K562 (cell line): ENCODE measurements around the gene TRAPPC5. TPM values are rescaled to one million over a fixed set of nuclear protein-coding genes. Genes with fewer than 3 reads are reported as not detected.

ENCODE experiments used
- ATAC-seq: fragments of 200-7000 bp; cut with Tn5 transposase; 3 replicates; pipeline ENCODE4 v1.9.1; 2020; ENCODE audit warnings: moderate library complexity
- BruUV-seq: library from RNA; stranded (reverse); fragments of 400-500 nt; replicated peaks from 2 replicates; lab custom pipeline; 2021; lab: Mats Ljungman, UMichigan
- CTCF ChIA-PET: fragments of 300-600 bp; formaldehyde crosslinking; extraction: SDS; loops from one replicate; lab custom pipeline; 2021; ENCODE audit warnings: low intra/inter-chr PET ratio; lab: Yijun Ruan, JAX
- POLR2A ChIA-PET: fragments of 300-600, 350-650 bp; sonication (Branson Sonifier 250); formaldehyde crosslinking; extraction: SDS; loops from one replicate; lab custom pipeline; 2021; ENCODE audit warnings: antibody characterized with exemption, inconsistent platforms; lab: Yijun Ruan, JAX
- DNase-seq, 4 experiments: peaks; one replicate each; pipeline versions ENCODE4 v3.0.0 to v3.0.0-alpha.2; 2011 to 2018; ENCODE audit warnings: low spot score in 3 of 4, mixed read lengths in 3 of 4; ENCODE audit errors: extremely low read depth in 1 of 4
- FAIRE-seq: peaks from 2 replicates; lab custom pipeline; 2011; peaks lifted over from hg19 to GRCh38; lab: Jason Lieb, UNC
- H2AFZ ChIP-seq: 2 replicates; pipeline ENCODE4 v1.6.0; 2011; ENCODE audit warnings: low read depth, low read length, control low read depth, inconsistent platforms
- H3K27ac ChIP-seq: fragments of 200-600 bp; 3 replicates; pipeline ENCODE4 v1.8.0; 2011; ENCODE audit warnings: low read depth, mild to moderate bottlenecking, control low read depth, inconsistent platforms, low read length, moderate library complexity, mixed read lengths; ENCODE audit errors: extremely low read depth
- H3K27me3 ChIP-seq, 2 experiments: fragments of 300-600 bp in 1 of 2; 2 replicates in 1 of 2; 3 replicates in 1 of 2; pipeline versions ENCODE4 v1.6.0 to v1.8.0; 2011; ENCODE audit warnings: inconsistent platforms in 2 of 2, low read length in 2 of 2, mild to moderate bottlenecking in 1 of 2, mixed read lengths in 1 of 2, moderate library complexity in 1 of 2; ENCODE audit not compliant: control insufficient read depth in 2 of 2, insufficient read depth in 2 of 2
- H3K36me3 ChIP-seq: fragments of 300-600 bp; 3 replicates; pipeline ENCODE4 v1.8.0; 2011; ENCODE audit warnings: mild to moderate bottlenecking, low read length, inconsistent platforms; ENCODE audit not compliant: control insufficient read depth, insufficient read depth
- H3K4me1 ChIP-seq, 2 experiments: fragments of 200-600 bp in 1 of 2; replicated peaks in 1 of 2; 2 replicates in 1 of 2; 3 replicates in 1 of 2; pipeline versions ENCODE4 v1.5.1 to v1.8.0; 2011; ENCODE audit warnings: inconsistent platforms in 2 of 2, low read length in 2 of 2, mild to moderate bottlenecking in 1 of 2, mixed read lengths in 1 of 2, moderate library complexity in 1 of 2; ENCODE audit not compliant: control insufficient read depth in 2 of 2, insufficient read depth in 2 of 2
- H3K4me2 ChIP-seq: 2 replicates; pipeline ENCODE4 v1.6.1; 2011; ENCODE audit warnings: low read length, control low read depth, inconsistent platforms, mixed read lengths; ENCODE audit not compliant: insufficient read depth
- H3K4me3 ChIP-seq: fragments of 200-600 bp; sonication (generic), shearing (Covaris generic); 2 replicates; pipeline ENCODE4 v1.5.1; 2016; ENCODE audit warnings: control low read depth, inconsistent platforms
- H3K79me2 ChIP-seq: fragments of 200-600 bp; 3 replicates; pipeline ENCODE4 v1.8.0; 2011; ENCODE audit warnings: low read length, inconsistent platforms; ENCODE audit not compliant: control insufficient read depth, insufficient read depth
- H3K9ac ChIP-seq, 2 experiments: 2 replicates each; pipeline versions ENCODE4 v1.6.0 to v1.6.1; 2011; ENCODE audit warnings: low read depth in 2 of 2, low read length in 2 of 2, control low read depth in 1 of 2, inconsistent platforms in 1 of 2, mild to moderate bottlenecking in 1 of 2, mixed read lengths in 1 of 2; ENCODE audit not compliant: insufficient read depth in 1 of 2
- H3K9me1 ChIP-seq: one replicate; pipeline ENCODE4 v1.6.0; 2011; ENCODE audit warnings: inconsistent platforms, mild to moderate bottlenecking, low read length, moderate library complexity; ENCODE audit not compliant: control insufficient read depth, insufficient read depth
- H3K9me3 ChIP-seq: replicated peaks from 2 replicates; pipeline ENCODE4 v1.5.1; 2011; ENCODE audit warnings: low read depth, low read length, inconsistent platforms; ENCODE audit not compliant: control insufficient read depth, insufficient read depth
- H4K20me1 ChIP-seq: replicated peaks from 2 replicates; pipeline ENCODE4 v1.6.1; 2011; ENCODE audit warnings: low read length, inconsistent platforms, mixed read lengths; ENCODE audit not compliant: control insufficient read depth, insufficient read depth
- ERF ChIP-seq: fragments of 450-650 bp; formaldehyde crosslinking; IDR thresholded peaks from 2 replicates; pipeline ENCODE4 v1.4.0; 2020; ENCODE audit warnings: mild to moderate bottlenecking, mixed read lengths
- ETS1 ChIP-seq: conservative IDR thresholded peaks from 2 replicates; pipeline ENCODE4 v1.6.1; 2011; ENCODE audit warnings: low read depth, mild to moderate bottlenecking, low read length; ENCODE audit not compliant: control insufficient read depth
- FOXA1 ChIP-seq: fragments of 450-650 bp; IDR thresholded peaks from 2 replicates; pipeline ENCODE4 v1.6.1; 2016; ENCODE audit warnings: mild to moderate bottlenecking, borderline replicate concordance
- HEY1 ChIP-seq: fragments of 250-450 bp; sonication (Bioruptor Pico); IDR thresholded peaks from 2 replicates; pipeline ENCODE4 v1.5.0; 2020; ENCODE audit warnings: mild to moderate bottlenecking, moderate library complexity, borderline replicate concordance
- MCM3 ChIP-seq: fragments of 450-650 bp; IDR thresholded peaks from 2 replicates; pipeline ENCODE4 v1.6.1; 2016
- SMC3 ChIP-seq: conservative IDR thresholded peaks from 2 replicates; pipeline ENCODE4 v1.6.1; 2011; ENCODE audit warnings: low read depth, low read length, improper control_type of control experiment; ENCODE audit not compliant: insufficient read depth
- SP1 ChIP-seq: sonication (generic); formaldehyde crosslinking; IDR thresholded peaks from 2 replicates; pipeline ENCODE4 v1.8.1; 2022; ENCODE audit warnings: mild to moderate bottlenecking, missing genetic modification reagents
- ZBED1 ChIP-seq: IDR thresholded peaks from 2 replicates; pipeline ENCODE4 v1.6.1; 2014
- WGBS: fragments of 100-300 bp; shearing (Covaris generic); methylation state at CpG from one replicate; pipeline ENCODE4 v1.1.6; 2016; ENCODE audit warnings: low coverage, mixed read lengths; ENCODE audit not compliant: insufficient coverage; ENCODE audit errors: missing lambda C conversion rate; 5-methylcytosine and 5-hydroxymethylcytosine counted together
- in situ Hi-C: fragments of 300-500 bp; cut with MboI; formaldehyde crosslinking; loops from 4 replicates; pipeline ENCODE4 v1.15.0; 2018; ENCODE audit warnings: inconsistent platforms, mixed read lengths
- intact Hi-C: fragments of 100-400 bp; cut with micrococcal nuclease; formaldehyde crosslinking; loops from 2 replicates; pipeline ENCODE4 v1.14.2; 2022
- polyA plus RNA-seq, 8 experiments: library from polyadenylated mRNA; depleted of rRNA in 4 of 8; stranded (reverse) in 5 of 8; unstranded in 3 of 8; fragments of >200 nt; fragmentation: Nextera tagmentation in 2 of 8; fragmentation: Illumina TruSeq in 1 of 8; extraction: Ambion mirVana in 2 of 8; extraction: Trizol in 1 of 8; gene quantifications; 2 replicates each; pipeline versions ENCODE4 v1.2.1 to v1.2.3, GENCODE V29; 2011 to 2014; ENCODE audit warnings: inconsistent platforms in 1 of 8, missing spikeins in 1 of 8
- total RNA-seq, 7 experiments: library from RNA; depleted of rRNA in 6 of 7; stranded (reverse); fragments of >200 nt in 6 of 7; fragmentation: Illumina TruSeq in 2 of 7; extraction: Trizol in 2 of 7; gene quantifications; 2 replicates each; pipeline versions ENCODE4 v1.2.1 to v1.2.3, GENCODE V29; 2011 to 2021; ENCODE audit warnings: low replicate concordance in 1 of 7
- TF ChIP-seq, protein P1 (sequence below): fragments of 250-450 bp; sonication (Bioruptor Pico); IDR thresholded peaks from 2 replicates; pipeline ENCODE4 v1.5.1; 2021; ENCODE audit warnings: mild to moderate bottlenecking

TRAPPC5 gene
- total and polyA plus RNA-seq, 9 of the 15 experiments (the other 6 are each of a cell fraction or from before 2014, with no cell fraction given): 2.0 to 76.9 (median 29.3) TPM

GRCh38 chr19:7729211-7729610, 48.6 kb downstream of the TRAPPC5 start:
- no peaks in the 10 kb centered on the region for H3K79me2 ChIP-seq
- CTCF ChIA-PET: no interaction called here
- 0 out of 2 replicates have a peak, but pooled peaks cover 3% of the 10 kb centered on the region for H4K20me1 ChIP-seq
- H3K4me1 ChIP-seq: peaks cover 0 to 20% of the 10 kb centered on the region in 2 experiments; a peak in 2 of 5 replicates
- ATAC-seq (0 out of 3 replicates have a peak, but pooled peaks have one; percentile 49), DNase-seq (peak in 3 of 4 experiments; percentile 18 to 45 (median 30)), FAIRE-seq (no peak)
- no peak overlapping the region for H3K27ac ChIP-seq
- in situ Hi-C loops: no loop called here
- POLR2A ChIA-PET: interaction anchor here (0.6 to 1.3 kb wide), 4 partner anchors 16 to 135 kb away, joined by 3 to 4 read pairs (median 4); no protein-coding TSS in a partner anchor
- no peaks in the 10 kb centered on the region for H3K36me3 ChIP-seq
- peaks cover 7 to 55% of the 10 kb centered on the region in 2 experiments for H3K27me3 ChIP-seq
- no peaks in the 10 kb centered on the region for H3K9me3 ChIP-seq
- H3K9me1 ChIP-seq: no peaks in the 10 kb centered on the region
- no peak overlapping the region for H3K4me3 ChIP-seq
- H3K4me2 ChIP-seq: no peak overlapping the region
- H3K9ac ChIP-seq: no peak overlapping the region
- TF ChIP-seq HEY1 (no peak), MCM3 (no peak), ERF (CRISPR knock-in tag) (no peak), FOXA1 (no peak), ZBED1 (no peak), SMC3 (no peak), ETS1 (no peak), SP1 (no peak)
- TF ChIP-seq, protein P1, sequence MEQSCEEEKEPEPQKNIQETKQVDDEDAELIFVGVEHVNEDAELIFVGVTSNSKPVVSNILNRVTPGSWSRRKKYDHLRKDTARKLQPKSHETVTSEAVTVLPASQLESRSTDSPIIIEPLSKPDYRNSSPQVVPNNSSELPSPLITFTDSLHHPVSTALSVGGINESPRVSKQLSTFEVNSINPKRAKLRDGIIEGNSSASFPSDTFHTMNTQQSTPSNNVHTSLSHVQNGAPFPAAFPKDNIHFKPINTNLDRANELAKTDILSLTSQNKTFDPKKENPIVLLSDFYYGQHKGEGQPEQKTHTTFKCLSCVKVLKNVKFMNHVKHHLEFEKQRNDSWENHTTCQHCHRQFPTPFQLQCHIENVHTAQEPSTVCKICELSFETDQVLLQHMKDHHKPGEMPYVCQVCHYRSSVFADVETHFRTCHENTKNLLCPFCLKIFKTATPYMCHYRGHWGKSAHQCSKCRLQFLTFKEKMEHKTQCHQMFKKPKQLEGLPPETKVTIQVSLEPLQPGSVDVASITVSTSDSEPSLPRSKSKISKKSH (CRISPR knock-in tag): no peak
- intact Hi-C loops: no loop called here
- WGBS: 0% methylated on average over 7 of the region's 16 CpGs
- no peak overlapping the region for H2AFZ ChIP-seq
- no TSS peak for BruUV-seq
